Prostate gland (tissue), 2 donors: Measurements from ENCODE around the gene CERS6.

Source experiments
- POLR2AphosphoS5 ChIP-seq: sonication (generic); formaldehyde crosslinking; IDR thresholded peaks from one replicate; pipeline ENCODE4 v1.6.1; 2017; ENCODE audit warnings: antibody characterized with exemption
- TF ChIP-seq, protein P1 (sequence below), 4 experiments: fragments of 200-600 bp in 2 of 4; fragments of 450-650 bp in 2 of 4; sonication (generic) in 2 of 4; IDR thresholded peaks; 1 replicate in 3 of 4; 2 replicates in 1 of 4; pipeline ENCODE4 v1.5.1; 2016 to 2019; ENCODE audit warnings: antibody characterized with exemption in 4 of 4, mild to moderate bottlenecking in 2 of 4, moderate library complexity in 2 of 4

DNA sequence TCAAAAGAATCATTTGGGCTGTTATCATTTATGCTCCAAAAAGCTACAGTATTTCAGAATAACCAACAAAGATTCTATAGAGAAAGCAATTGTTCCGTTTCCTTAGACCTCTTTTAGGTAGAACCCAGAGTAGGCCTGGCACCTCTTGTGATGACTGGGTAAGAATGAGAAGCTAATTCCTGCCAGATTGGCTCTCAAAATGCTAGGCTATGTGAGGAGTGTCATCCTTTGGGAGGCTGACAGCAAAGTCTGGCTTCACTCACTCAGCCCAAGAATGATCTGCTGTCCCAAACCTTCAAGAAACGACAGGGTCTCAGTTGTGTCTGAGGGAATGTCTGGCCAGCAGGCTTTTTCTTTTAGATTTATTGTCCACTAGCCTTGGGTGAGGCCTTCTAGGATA, 4.5 kb downstream of the CERS6 start:
- TF ChIP-seq, protein P1, sequence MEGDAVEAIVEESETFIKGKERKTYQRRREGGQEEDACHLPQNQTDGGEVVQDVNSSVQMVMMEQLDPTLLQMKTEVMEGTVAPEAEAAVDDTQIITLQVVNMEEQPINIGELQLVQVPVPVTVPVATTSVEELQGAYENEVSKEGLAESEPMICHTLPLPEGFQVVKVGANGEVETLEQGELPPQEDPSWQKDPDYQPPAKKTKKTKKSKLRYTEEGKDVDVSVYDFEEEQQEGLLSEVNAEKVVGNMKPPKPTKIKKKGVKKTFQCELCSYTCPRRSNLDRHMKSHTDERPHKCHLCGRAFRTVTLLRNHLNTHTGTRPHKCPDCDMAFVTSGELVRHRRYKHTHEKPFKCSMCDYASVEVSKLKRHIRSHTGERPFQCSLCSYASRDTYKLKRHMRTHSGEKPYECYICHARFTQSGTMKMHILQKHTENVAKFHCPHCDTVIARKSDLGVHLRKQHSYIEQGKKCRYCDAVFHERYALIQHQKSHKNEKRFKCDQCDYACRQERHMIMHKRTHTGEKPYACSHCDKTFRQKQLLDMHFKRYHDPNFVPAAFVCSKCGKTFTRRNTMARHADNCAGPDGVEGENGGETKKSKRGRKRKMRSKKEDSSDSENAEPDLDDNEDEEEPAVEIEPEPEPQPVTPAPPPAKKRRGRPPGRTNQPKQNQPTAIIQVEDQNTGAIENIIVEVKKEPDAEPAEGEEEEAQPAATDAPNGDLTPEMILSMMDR (IDR thresholded peaks at IDR 0.05): no peak
- TF ChIP-seq POLR2AphosphoS5: no peak
